ENCODE measurements around the gene SYPL1.

The SYPL1 gene

DNA sequence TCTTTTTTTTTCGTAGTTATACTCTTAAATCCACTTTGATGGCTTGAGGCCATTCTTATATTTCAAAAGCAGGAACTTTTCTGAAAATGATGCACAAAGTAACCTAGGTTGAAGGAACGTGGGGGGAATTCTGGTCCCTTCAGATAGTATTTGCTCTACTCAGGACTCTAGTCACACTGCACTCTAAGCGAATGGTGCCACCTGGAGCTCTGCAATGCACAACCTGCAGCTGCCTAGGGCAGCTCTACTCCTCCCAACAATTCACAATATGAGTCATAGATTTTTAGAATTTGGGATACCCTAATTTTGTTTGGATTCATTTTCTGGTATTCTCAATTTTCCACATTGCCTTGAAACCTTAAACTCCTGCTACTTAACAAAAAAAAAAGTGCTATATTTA lies 17.3 kb downstream of the SYPL1 start:
- peak; percentile 75 for ATAC-seq (ENCODE audit: low read depth)
- peaks cover 33% of the 10 kb centered on the region for H3K4me1 Mint-ChIP-seq
- H3K9me3 Mint-ChIP-seq, result no peaks in the 10 kb centered on the region
- peak overlapping the region; percentile 11 for H3K27ac Mint-ChIP-seq
- H3K4me3 Mint-ChIP-seq, result no peak overlapping the region
- no peak for DNase-seq (ENCODE audit: low spot score in 2 of 2)
- H3K27me3 Mint-ChIP-seq, result no peaks in the 10 kb centered on the region
- peaks cover 21% of the 10 kb centered on the region for H3K36me3 Mint-ChIP-seq

GRCh38 chr7:106092204-106092603 lies 19.9 kb downstream of the SYPL1 start:
- H3K4me3 Mint-ChIP-seq, result no peak overlapping the region
- ATAC-seq (ENCODE audit: low read depth) (no peak), DNase-seq (ENCODE audit: low spot score in 2 of 2) (no peak)
- no peaks in the 10 kb centered on the region for H3K9me3 Mint-ChIP-seq
- H3K36me3 Mint-ChIP-seq, result peaks cover 25% of the 10 kb centered on the region
- H3K27me3 Mint-ChIP-seq, result no peaks in the 10 kb centered on the region
- peak overlapping the region; percentile 61 for H3K27ac Mint-ChIP-seq
- H3K4me1 Mint-ChIP-seq, result peaks cover 33% of the 10 kb centered on the region

DNA sequence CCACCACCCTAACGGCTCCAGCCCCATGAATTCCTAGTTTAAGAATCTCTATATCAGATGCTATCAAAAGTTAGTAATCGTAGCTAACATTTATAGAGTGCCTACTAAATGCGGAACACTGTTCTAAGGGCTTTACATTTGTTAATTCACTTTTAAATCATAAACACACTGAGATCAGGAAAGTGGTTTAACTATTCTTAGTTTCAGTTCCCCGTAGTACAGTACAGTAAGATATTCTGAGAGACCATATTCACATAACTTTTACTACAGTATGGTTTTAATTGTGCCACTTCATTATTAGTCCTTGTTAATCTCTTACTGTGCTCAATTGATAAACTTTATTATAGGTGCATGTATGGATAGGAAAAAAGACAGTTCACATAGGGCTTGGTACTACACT lies 22.5 kb downstream of the SYPL1 start:
- H3K27me3 Mint-ChIP-seq, result no peaks in the 10 kb centered on the region
- peaks cover 37% of the 10 kb centered on the region for H3K4me1 Mint-ChIP-seq
- ATAC-seq (ENCODE audit: low read depth) (peak; percentile 94), DNase-seq (ENCODE audit: low spot score in 2 of 2) (no peak)
- no peaks in the 10 kb centered on the region for H3K9me3 Mint-ChIP-seq
- H3K27ac Mint-ChIP-seq, result peak overlapping the region; percentile 89
- H3K36me3 Mint-ChIP-seq, result peaks cover 28% of the 10 kb centered on the region
- H3K4me3 Mint-ChIP-seq, result peak overlapping the region; percentile 51

GRCh38 chr7:106088014-106088413 lies 24.1 kb downstream of the SYPL1 start:
- Mint-ChIP-seq H3K27ac (no peak overlapping the region), H3K36me3 (peaks cover 27% of the 10 kb centered on the region), H3K4me3 (no peak overlapping the region), H3K4me1 (peaks cover 45% of the 10 kb centered on the region), H3K27me3 (no peaks in the 10 kb centered on the region), H3K9me3 (peaks cover 2% of the 10 kb centered on the region)
- DNase-seq (ENCODE audit: low spot score in 2 of 2) (no peak), ATAC-seq (ENCODE audit: low read depth) (no peak)

- H3K9me3 Mint-ChIP-seq, result peaks cover 2% of the 10 kb centered on the region
- peaks cover 20% of the 10 kb centered on the region for H3K36me3 Mint-ChIP-seq
- peak overlapping the region; percentile 58 for H3K27ac Mint-ChIP-seq
- no peak for DNase-seq (ENCODE audit: low spot score in 2 of 2)
- peaks cover 49% of the 10 kb centered on the region for H3K4me1 Mint-ChIP-seq
- no peaks in the 10 kb centered on the region for H3K27me3 Mint-ChIP-seq
- no peak overlapping the region for H3K4me3 Mint-ChIP-seq
- no peak for ATAC-seq (ENCODE audit: low read depth)
Observed at GRCh38 chr7:106086062-106086461, 26.1 kb downstream of the SYPL1 start.

GRCh38 chr7:106085015-106085414 lies 27.1 kb downstream of the SYPL1 start:
- H3K4me3 Mint-ChIP-seq, result no peak overlapping the region
- H3K4me1 Mint-ChIP-seq, result peaks cover 47% of the 10 kb centered on the region
- H3K36me3 Mint-ChIP-seq, result peaks cover 14% of the 10 kb centered on the region
- DNase-seq (ENCODE audit: low spot score in 2 of 2) (no peak), ATAC-seq (ENCODE audit: low read depth) (no peak)
- peaks cover 2% of the 10 kb centered on the region for H3K9me3 Mint-ChIP-seq
- H3K27ac Mint-ChIP-seq, result no peak overlapping the region
- no peaks in the 10 kb centered on the region for H3K27me3 Mint-ChIP-seq

DNA sequence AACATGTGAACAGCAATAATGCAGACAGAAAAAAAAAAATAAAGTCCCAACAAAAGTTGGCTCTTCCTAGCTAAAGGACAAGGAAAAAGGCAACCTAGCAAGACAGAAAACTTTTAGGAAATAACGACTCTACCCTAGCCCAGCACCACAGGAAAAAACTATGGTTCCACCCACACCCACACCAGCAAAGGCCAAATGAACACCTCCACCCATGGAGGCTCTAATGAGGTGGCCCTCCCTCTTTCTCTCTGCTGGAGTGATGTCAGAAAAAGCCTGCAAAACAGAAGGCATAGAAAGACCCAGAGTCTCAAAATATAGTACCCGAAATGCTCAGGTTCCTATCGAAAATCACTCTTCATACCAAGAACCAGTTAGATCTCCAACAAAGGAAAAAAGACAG lies 28.4 kb downstream of the SYPL1 start:
- H3K9me3 Mint-ChIP-seq, result peaks cover 2% of the 10 kb centered on the region
- peak overlapping the region; percentile 39 for H3K27ac Mint-ChIP-seq
- no peak overlapping the region for H3K4me3 Mint-ChIP-seq
- ATAC-seq (ENCODE audit: low read depth) (no peak), DNase-seq (ENCODE audit: low spot score in 2 of 2) (no peak)
- H3K27me3 Mint-ChIP-seq, result no peaks in the 10 kb centered on the region
- H3K36me3 Mint-ChIP-seq, result peaks cover 12% of the 10 kb centered on the region
- H3K4me1 Mint-ChIP-seq, result peaks cover 49% of the 10 kb centered on the region

DNA sequence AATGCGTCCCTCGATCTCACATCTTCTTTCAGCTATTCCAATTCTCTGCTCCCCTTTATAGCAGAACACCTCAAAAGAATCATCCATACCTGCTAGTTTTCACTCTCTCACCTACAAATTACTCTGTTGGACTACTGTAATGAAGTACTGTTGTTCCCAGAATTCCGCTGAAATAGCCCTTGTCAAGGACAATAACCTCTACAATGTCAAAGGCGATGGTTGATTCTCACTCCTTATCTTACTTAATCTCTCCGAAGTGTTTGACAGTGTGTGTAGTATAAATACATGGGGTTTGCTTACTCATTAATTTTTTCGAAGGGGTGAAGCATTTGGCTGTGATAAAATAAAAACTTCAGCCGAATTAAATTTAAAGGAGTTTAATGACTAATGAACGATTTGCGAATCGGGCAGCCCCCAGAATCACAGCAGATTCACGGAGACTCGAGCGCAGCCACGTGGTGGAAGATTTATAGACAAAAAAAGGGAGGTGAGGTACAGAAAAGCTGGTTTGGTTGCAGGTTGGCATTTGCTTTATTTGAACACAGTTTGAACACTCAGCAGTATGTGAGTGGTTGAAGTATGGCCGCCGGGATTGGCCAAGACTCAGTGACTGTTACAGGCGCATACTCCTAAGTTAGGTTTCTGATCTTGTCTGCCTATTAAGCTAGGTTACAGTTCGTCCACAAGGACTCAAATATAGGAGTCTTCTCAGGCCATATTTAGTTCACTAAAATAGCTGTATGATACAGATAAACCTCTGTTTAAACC lies 29.8 kb downstream of the SYPL1 start:
- Mint-ChIP-seq H3K27me3 (no peaks in the 10 kb centered on the region), H3K27ac (peak overlapping the region; percentile 73), H3K9me3 (peaks cover 2% of the 10 kb centered on the region), H3K4me3 (no peak overlapping the region), H3K4me1 (peaks cover 48% of the 10 kb centered on the region), H3K36me3 (peaks cover 6% of the 10 kb centered on the region)
- no peak for DNase-seq (ENCODE audit: low spot score in 2 of 2)
- ATAC-seq (ENCODE audit: low read depth), result no peak

GRCh38 chr7:106080300-106080987 lies 31.7 kb downstream of the SYPL1 start:
- Mint-ChIP-seq H3K27ac (peak overlapping the region; percentile 31), H3K9me3 (peaks cover 2% of the 10 kb centered on the region), H3K4me3 (no peak overlapping the region), H3K36me3 (peaks cover 3% of the 10 kb centered on the region), H3K27me3 (no peaks in the 10 kb centered on the region), H3K4me1 (peaks cover 58% of the 10 kb centered on the region)
- ATAC-seq (ENCODE audit: low read depth), result no peak
- no peak for DNase-seq (ENCODE audit: low spot score in 2 of 2)

DNA sequence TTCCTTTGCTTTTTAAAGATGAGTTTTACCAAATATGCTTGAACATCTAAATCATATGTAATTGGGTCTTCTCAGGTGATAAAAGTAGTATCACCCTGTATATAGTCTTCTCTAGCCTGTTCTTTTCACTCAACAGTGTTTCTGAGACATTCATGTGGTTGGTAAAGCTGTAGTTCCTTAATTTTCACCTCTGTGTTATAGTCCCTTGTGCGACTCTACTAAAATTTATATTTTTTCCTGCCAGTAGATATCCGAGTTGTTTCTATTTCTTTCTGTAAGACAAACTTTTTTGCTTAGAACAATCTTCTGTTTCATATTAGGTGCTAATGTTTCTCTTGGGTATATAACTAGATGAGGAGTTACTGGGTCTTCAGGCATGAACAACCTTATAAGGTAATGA lies 35.6 kb downstream of the SYPL1 start:
- H3K4me1 Mint-ChIP-seq, result peaks cover 65% of the 10 kb centered on the region
- peak overlapping the region; percentile 59 for H3K4me3 Mint-ChIP-seq
- H3K9me3 Mint-ChIP-seq, result no peaks in the 10 kb centered on the region
- no peaks in the 10 kb centered on the region for H3K36me3 Mint-ChIP-seq
- DNase-seq (ENCODE audit: low spot score in 2 of 2), result no peak
- H3K27ac Mint-ChIP-seq, result peak overlapping the region; percentile 95
- H3K27me3 Mint-ChIP-seq, result no peaks in the 10 kb centered on the region
- peak; percentile 7 for ATAC-seq (ENCODE audit: low read depth)

DNA sequence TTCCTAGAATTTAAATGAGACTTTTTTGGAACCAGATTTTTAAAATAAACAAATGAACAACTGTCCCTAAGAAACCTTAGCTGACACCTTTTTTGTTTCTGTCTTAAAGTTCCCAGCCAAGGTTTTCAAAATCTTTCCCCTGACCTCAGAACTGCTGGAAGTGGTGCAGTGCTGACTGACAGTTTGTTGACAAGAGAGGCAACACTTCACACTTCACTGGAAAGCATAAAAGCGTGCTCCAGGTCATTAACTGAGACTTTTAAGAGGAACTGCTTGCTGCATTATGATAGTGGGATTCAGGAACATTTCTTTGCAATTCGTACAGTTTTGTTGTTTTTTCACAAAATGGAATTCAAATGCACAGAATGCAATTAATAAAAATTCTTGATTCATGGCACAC lies 36.2 kb downstream of the SYPL1 start:
- ATAC-seq (ENCODE audit: low read depth), result no peak
- no peak for DNase-seq (ENCODE audit: low spot score in 2 of 2)
- Mint-ChIP-seq H3K4me3 (peak overlapping the region; percentile 46), H3K4me1 (peaks cover 69% of the 10 kb centered on the region), H3K36me3 (no peaks in the 10 kb centered on the region), H3K9me3 (no peaks in the 10 kb centered on the region), H3K27me3 (no peaks in the 10 kb centered on the region), H3K27ac (peak overlapping the region; percentile 95)

- Mint-ChIP-seq H3K4me3 (peak overlapping the region; percentile 67), H3K4me1 (peaks cover 69% of the 10 kb centered on the region), H3K27me3 (no peaks in the 10 kb centered on the region), H3K36me3 (no peaks in the 10 kb centered on the region), H3K27ac (peak overlapping the region; percentile 97), H3K9me3 (no peaks in the 10 kb centered on the region)
- ATAC-seq (ENCODE audit: low read depth) (no peak), DNase-seq (ENCODE audit: low spot score in 2 of 2) (no peak)
Observed at GRCh38 chr7:106074257-106074656, 37.9 kb downstream of the SYPL1 start.

DNA sequence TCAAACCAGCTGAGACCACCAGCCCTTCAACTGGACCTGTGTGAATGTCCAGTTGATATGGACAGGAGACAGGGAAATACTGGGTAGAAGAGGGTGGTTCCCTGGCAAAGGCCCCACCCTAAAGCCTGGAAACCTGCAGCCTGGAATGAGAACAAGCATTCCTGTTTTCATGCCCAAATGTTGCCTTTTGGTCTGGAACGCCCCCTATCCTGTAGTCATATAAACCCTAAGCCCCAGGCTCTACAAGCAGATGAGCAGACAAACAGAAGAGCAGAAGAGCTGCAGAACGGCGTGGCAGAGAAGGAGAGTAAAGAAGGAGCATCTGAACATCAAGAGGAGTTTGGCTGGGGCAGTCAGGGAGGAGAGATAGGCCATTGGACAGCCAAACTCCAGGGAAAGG lies 38.4 kb downstream of the SYPL1 start:
- DNase-seq (ENCODE audit: low spot score in 2 of 2) (no peak), ATAC-seq (ENCODE audit: low read depth) (no peak)
- Mint-ChIP-seq H3K4me1 (peaks cover 70% of the 10 kb centered on the region), H3K4me3 (peak overlapping the region; percentile 63), H3K27ac (peak overlapping the region; percentile 97), H3K27me3 (no peaks in the 10 kb centered on the region), H3K36me3 (no peaks in the 10 kb centered on the region), H3K9me3 (no peaks in the 10 kb centered on the region)

- no peaks in the 10 kb centered on the region for H3K9me3 Mint-ChIP-seq
- no peak for ATAC-seq (ENCODE audit: low read depth)
- H3K36me3 Mint-ChIP-seq, result peaks cover 3% of the 10 kb centered on the region
- no peaks in the 10 kb centered on the region for H3K27me3 Mint-ChIP-seq
- H3K4me3 Mint-ChIP-seq, result no peak overlapping the region
- peak overlapping the region; percentile 97 for H3K27ac Mint-ChIP-seq
- H3K4me1 Mint-ChIP-seq, result peaks cover 72% of the 10 kb centered on the region
- no peak for DNase-seq (ENCODE audit: low spot score in 2 of 2)
Observed at GRCh38 chr7:106072715-106073091, 39.4 kb downstream of the SYPL1 start.
